Nephron progenitor cell (in vitro differentiated cells): ENCODE results near the gene RALGPS2.

Source experiments
- DNase-seq: peaks from one replicate; pipeline ENCODE4 v3.0.0; 2021
- H3K27ac Mint-ChIP-seq: 2 replicates; pipeline ENCODE4 v1.8.0; 2021; ENCODE audit warnings: mild to moderate bottlenecking, moderate library complexity, mixed read lengths
- H3K27me3 Mint-ChIP-seq: 2 replicates; pipeline ENCODE4 v1.8.0; 2021; ENCODE audit warnings: mild to moderate bottlenecking, low read depth, mixed read lengths; ENCODE audit not compliant: poor library complexity
- H3K36me3 Mint-ChIP-seq: 2 replicates; pipeline ENCODE4 v1.8.0; 2021; ENCODE audit warnings: low read depth, mixed read lengths
- H3K4me1 Mint-ChIP-seq: 2 replicates; pipeline ENCODE4 v1.8.0; 2021; ENCODE audit warnings: mixed read lengths
- H3K4me3 Mint-ChIP-seq: 2 replicates; pipeline ENCODE4 v1.8.0; 2021; ENCODE audit warnings: mild to moderate bottlenecking, moderate library complexity, mixed read lengths
- H3K9me3 Mint-ChIP-seq: 2 replicates; pipeline ENCODE4 v1.8.0; 2021; ENCODE audit warnings: mild to moderate bottlenecking, moderate library complexity, mixed read lengths
- CTCF ChIP-seq: fragments of 200-600 bp; sonication (generic); IDR thresholded peaks from 2 replicates; pipeline ENCODE4 v1.5.0; 2021; ENCODE audit warnings: antibody characterized with exemption

The RALGPS2 gene

GRCh38 chr1:178792394-178792793, 67.3 kb downstream of the RALGPS2 start:
- H3K36me3 Mint-ChIP-seq = peaks cover 51% of the 10 kb centered on the region

GRCh38 chr1:178796013-178796412, 71.0 kb downstream of the RALGPS2 start:
- Mint-ChIP-seq H3K4me1 (peaks cover 5% of the 10 kb centered on the region), H3K36me3 (peaks cover 60% of the 10 kb centered on the region), H3K9me3 (peaks cover 8% of the 10 kb centered on the region), H3K27ac (no peak overlapping the region), H3K4me3 (no peak overlapping the region), H3K27me3 (no peaks in the 10 kb centered on the region)
- TF ChIP-seq CTCF = no peak
- no peak for DNase-seq

More at GRCh38 chr1:178792394-178792793, 67.3 kb downstream of the RALGPS2 start:
- no peak overlapping the region for H3K4me3 Mint-ChIP-seq
- peaks cover 12% of the 10 kb centered on the region for H3K4me1 Mint-ChIP-seq
- peak overlapping the region; percentile 74 for H3K27ac Mint-ChIP-seq
- no peaks in the 10 kb centered on the region for H3K27me3 Mint-ChIP-seq
- no peak for DNase-seq
- H3K9me3 Mint-ChIP-seq = peaks cover 4% of the 10 kb centered on the region
- TF ChIP-seq CTCF = no peak

GRCh38 chr1:178797590-178797989, 72.5 kb downstream of the RALGPS2 start:
- no peak for DNase-seq
- Mint-ChIP-seq H3K27me3 (peaks cover 4% of the 10 kb centered on the region), H3K36me3 (peaks cover 62% of the 10 kb centered on the region), H3K4me3 (no peak overlapping the region), H3K9me3 (peaks cover 8% of the 10 kb centered on the region), H3K4me1 (no peaks in the 10 kb centered on the region), H3K27ac (no peak overlapping the region)
- no peak for TF ChIP-seq CTCF

GRCh38 chr1:178798232-178798861, 73.3 kb downstream of the RALGPS2 start:
- no peak for DNase-seq
- H3K36me3 Mint-ChIP-seq = peaks cover 66% of the 10 kb centered on the region
- H3K4me3 Mint-ChIP-seq = no peak overlapping the region
- no peaks in the 10 kb centered on the region for H3K4me1 Mint-ChIP-seq
- H3K27ac Mint-ChIP-seq = no peak overlapping the region
- H3K9me3 Mint-ChIP-seq = peaks cover 10% of the 10 kb centered on the region
- peaks cover 4% of the 10 kb centered on the region for H3K27me3 Mint-ChIP-seq
- TF ChIP-seq CTCF = no peak

- DNase-seq = no peak
- Mint-ChIP-seq H3K27ac (no peak overlapping the region), H3K4me1 (no peaks in the 10 kb centered on the region), H3K27me3 (peaks cover 4% of the 10 kb centered on the region), H3K9me3 (peaks cover 18% of the 10 kb centered on the region), H3K36me3 (peaks cover 66% of the 10 kb centered on the region), H3K4me3 (no peak overlapping the region)
- TF ChIP-seq CTCF = no peak
Observed at GRCh38 chr1:178802873-178803272, 77.8 kb downstream of the RALGPS2 start.

- DNase-seq = no peak
- Mint-ChIP-seq H3K9me3 (peaks cover 14% of the 10 kb centered on the region), H3K27ac (no peak overlapping the region), H3K36me3 (peaks cover 51% of the 10 kb centered on the region), H3K27me3 (no peaks in the 10 kb centered on the region), H3K4me3 (no peak overlapping the region), H3K4me1 (no peaks in the 10 kb centered on the region)
- no peak for TF ChIP-seq CTCF
Observed at GRCh38 chr1:178806665-178807300, 81.7 kb downstream of the RALGPS2 start.
